HAP-1 (cell line): ENCODE results near the gene USP17L30.
"Not testable (repeated sequence)": the region's sequence is repeated elsewhere in the genome, so short reads cannot be mapped to it uniquely, and the experiment has no call there.

ENCODE experiments used
- DNase-seq, 2 experiments: peaks; one replicate each; pipeline ENCODE4 v3.0.0-alpha.2; 2016 to 2020; ENCODE audit warnings: low spot score in 2 of 2
- H3K27me3 ChIP-seq: fragments of 250-450 bp; sonication (Bioruptor Pico); 2 replicates; pipeline ENCODE4 v1.5.1; 2020; ENCODE audit warnings: low read depth, mild to moderate bottlenecking, moderate library complexity
- H3K36me3 ChIP-seq: fragments of 250-450 bp; sonication (Bioruptor Pico); replicated peaks from 2 replicates; pipeline ENCODE4 v1.5.1; 2020; ENCODE audit warnings: mild to moderate bottlenecking
- H3K4me1 ChIP-seq: fragments of 250-450 bp; sonication (Bioruptor Pico); 2 replicates; pipeline ENCODE4 v1.5.1; 2020; ENCODE audit warnings: mild to moderate bottlenecking
- H3K4me3 ChIP-seq: fragments of 250-450 bp; sonication (Bioruptor Pico); 2 replicates; pipeline ENCODE4 v1.5.1; 2020; ENCODE audit warnings: mild to moderate bottlenecking, moderate library complexity
- H3K9me3 ChIP-seq: fragments of 250-450 bp; sonication (Bioruptor Pico); 2 replicates; pipeline ENCODE4 v1.5.1; 2020; ENCODE audit warnings: mild to moderate bottlenecking, moderate library complexity
- in situ Hi-C: fragments of 300-500 bp; cut with MboI; formaldehyde crosslinking; loops from 3 replicates; pipeline ENCODE4 v1.14.3; 2020; ENCODE audit warnings: low sequenced_read_pairs, inconsistent platforms, mixed read lengths

Gene USP17L30, protein sequence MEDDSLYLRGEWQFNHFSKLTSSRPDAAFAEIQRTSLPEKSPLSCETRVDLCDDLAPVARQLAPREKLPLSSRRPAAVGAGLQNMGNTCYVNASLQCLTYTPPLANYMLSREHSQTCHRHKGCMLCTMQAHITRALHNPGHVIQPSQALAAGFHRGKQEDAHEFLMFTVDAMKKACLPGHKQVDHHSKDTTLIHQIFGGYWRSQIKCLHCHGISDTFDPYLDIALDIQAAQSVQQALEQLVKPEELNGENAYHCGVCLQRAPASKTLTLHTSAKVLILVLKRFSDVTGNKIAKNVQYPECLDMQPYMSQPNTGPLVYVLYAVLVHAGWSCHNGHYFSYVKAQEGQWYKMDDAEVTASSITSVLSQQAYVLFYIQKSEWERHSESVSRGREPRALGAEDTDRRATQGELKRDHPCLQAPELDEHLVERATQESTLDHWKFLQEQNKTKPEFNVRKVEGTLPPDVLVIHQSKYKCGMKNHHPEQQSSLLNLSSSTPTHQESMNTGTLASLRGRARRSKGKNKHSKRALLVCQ

GRCh38 chr4:9362829-9363228 lies at the start of gene USP17L30:
Gene USP17L30 (plus strand): TSS chr4:9363129. CDS start chr4:9363129, 0 bp downstream.
- H3K9me3 ChIP-seq, H3K36me3 ChIP-seq, H3K27me3 ChIP-seq, H3K4me1 ChIP-seq, H3K4me3 ChIP-seq, DNase-seq, in situ Hi-C loops: not testable (repeated sequence)

GRCh38 chr4:9324191-9324590 lies 38.7 kb upstream of the USP17L30 start:
- in situ Hi-C loops, DNase-seq, H3K36me3 ChIP-seq, H3K27me3 ChIP-seq, H3K4me3 ChIP-seq, H3K4me1 ChIP-seq, H3K9me3 ChIP-seq: not testable (repeated sequence)

- H3K27me3 ChIP-seq, H3K4me1 ChIP-seq, H3K9me3 ChIP-seq, H3K4me3 ChIP-seq, H3K36me3 ChIP-seq, DNase-seq, in situ Hi-C loops: not testable (repeated sequence)
These were observed 38.1 kb upstream of the USP17L30 start, which contains the start of gene USP17L24 for GRCh38 chr4:9324865-9325264. Gene USP17L24 (plus strand): TSS chr4:9325165. CDS start chr4:9325165, 0 bp downstream.

DNA sequence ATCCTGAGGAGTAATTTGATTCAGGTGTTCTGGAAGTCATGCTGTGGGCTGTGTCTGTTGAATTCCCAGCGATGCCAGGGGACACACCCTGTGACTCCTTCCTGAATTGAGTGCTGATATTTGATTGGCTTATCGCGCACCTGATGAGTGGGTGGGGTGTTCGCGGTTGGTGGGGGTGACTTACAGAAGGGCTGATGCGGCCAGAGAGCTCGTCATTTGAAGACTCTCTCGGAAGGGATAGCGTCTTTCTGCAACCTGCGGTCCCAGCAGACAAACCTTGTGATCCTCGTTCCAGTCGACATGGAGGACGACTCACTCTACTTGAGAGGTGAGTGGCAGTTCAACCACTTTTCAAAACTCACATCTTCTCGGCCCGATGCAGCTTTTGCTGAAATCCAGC lies 33.3 kb upstream of the USP17L30 start, which contains the start of gene USP17L25:
Gene USP17L25 (plus strand): TSS at position 301 of the 400 bp plus-strand sequence. CDS start 0 bp downstream, at position 301.
- H3K4me3 ChIP-seq, H3K4me1 ChIP-seq, in situ Hi-C loops, H3K27me3 ChIP-seq, DNase-seq, H3K36me3 ChIP-seq, H3K9me3 ChIP-seq: not testable (repeated sequence)

GRCh38 chr4:9334358-9334757 lies 28.6 kb upstream of the USP17L30 start, which contains the start of gene USP17L26:
Gene USP17L26 (plus strand): TSS chr4:9334658. CDS start chr4:9334658, 0 bp downstream.
- H3K36me3 ChIP-seq, H3K4me1 ChIP-seq, in situ Hi-C loops, DNase-seq, H3K27me3 ChIP-seq, H3K9me3 ChIP-seq, H3K4me3 ChIP-seq: not testable (repeated sequence)

- H3K36me3 ChIP-seq, in situ Hi-C loops, H3K27me3 ChIP-seq, H3K4me3 ChIP-seq, H3K9me3 ChIP-seq, H3K4me1 ChIP-seq, DNase-seq: not testable (repeated sequence)
These were observed 23.8 kb upstream of the USP17L30 start, which contains the start of gene USP17L5 for GRCh38 chr4:9339103-9339502. Gene USP17L5 (plus strand): TSS chr4:9339403. CDS start chr4:9339403, 0 bp downstream.

DNA sequence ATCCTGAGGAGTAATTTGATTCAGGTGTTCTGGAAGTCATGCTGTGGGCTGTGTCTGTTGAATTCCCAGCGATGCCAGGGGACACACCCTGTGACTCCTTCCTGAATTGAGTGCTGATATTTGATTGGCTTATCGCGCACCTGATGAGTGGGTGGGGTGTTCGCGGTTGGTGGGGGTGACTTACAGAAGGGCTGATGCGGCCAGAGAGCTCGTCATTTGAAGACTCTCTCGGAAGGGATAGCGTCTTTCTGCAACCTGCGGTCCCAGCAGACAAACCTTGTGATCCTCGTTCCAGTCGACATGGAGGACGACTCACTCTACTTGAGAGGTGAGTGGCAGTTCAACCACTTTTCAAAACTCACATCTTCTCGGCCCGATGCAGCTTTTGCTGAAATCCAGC lies 19.1 kb upstream of the USP17L30 start, which contains the start of gene USP17L27:
Gene USP17L27 (plus strand): TSS at position 301 of the 400 bp plus-strand sequence. CDS start 0 bp downstream, at position 301.
- H3K36me3 ChIP-seq, H3K4me1 ChIP-seq, H3K4me3 ChIP-seq, H3K27me3 ChIP-seq, DNase-seq, H3K9me3 ChIP-seq, in situ Hi-C loops: not testable (repeated sequence)

- H3K36me3 ChIP-seq, H3K4me3 ChIP-seq, H3K27me3 ChIP-seq, DNase-seq, H3K9me3 ChIP-seq, in situ Hi-C loops, H3K4me1 ChIP-seq: not testable (repeated sequence)
These were observed 14.3 kb upstream of the USP17L30 start, which contains the start of gene USP17L28 for GRCh38 chr4:9348593-9348992. Gene USP17L28 (plus strand): TSS chr4:9348893. CDS start chr4:9348893, 0 bp downstream.

- in situ Hi-C loops, H3K4me3 ChIP-seq, DNase-seq, H3K4me1 ChIP-seq, H3K27me3 ChIP-seq, H3K36me3 ChIP-seq, H3K9me3 ChIP-seq: not testable (repeated sequence)
These were observed 12.1 kb upstream of the USP17L30 start for GRCh38 chr4:9350866-9351265.

DNA sequence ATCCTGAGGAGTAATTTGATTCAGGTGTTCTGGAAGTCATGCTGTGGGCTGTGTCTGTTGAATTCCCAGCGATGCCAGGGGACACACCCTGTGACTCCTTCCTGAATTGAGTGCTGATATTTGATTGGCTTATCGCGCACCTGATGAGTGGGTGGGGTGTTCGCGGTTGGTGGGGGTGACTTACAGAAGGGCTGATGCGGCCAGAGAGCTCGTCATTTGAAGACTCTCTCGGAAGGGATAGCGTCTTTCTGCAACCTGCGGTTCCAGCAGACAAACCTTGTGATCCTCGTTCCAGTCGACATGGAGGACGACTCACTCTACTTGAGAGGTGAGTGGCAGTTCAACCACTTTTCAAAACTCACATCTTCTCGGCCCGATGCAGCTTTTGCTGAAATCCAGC lies 9.6 kb upstream of the USP17L30 start, which contains the start of gene USP17L29:
Gene USP17L29 (plus strand): TSS at position 301 of the 400 bp plus-strand sequence. CDS start 0 bp downstream, at position 301.
- H3K9me3 ChIP-seq, in situ Hi-C loops: not testable (repeated sequence)

DNA sequence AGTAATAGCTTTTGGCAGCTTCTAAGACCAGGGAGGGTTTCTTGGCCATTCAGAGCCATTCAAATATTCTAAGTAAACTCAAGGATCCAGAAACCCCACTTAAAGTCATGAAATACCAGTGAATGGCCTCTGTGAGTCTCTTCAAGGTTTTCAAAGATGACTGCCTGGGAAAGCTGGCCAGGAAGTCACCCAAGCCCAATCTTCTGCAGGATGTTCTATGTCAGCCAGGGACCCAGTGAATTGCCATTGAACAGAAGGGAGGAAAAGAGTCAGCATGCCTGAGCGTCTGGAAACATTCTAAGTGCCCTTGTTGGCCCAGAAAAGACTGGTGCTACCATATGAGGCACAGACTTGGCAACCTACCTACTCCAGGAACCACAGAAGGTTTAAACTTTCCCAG lies 17.0 kb downstream of the USP17L30 start:
- H3K27me3 ChIP-seq, in situ Hi-C loops: not testable (repeated sequence)

More for the DNA sequence above, 9.6 kb upstream of the USP17L30 start, which contains the start of gene USP17L29:
- H3K4me1 ChIP-seq, DNase-seq, H3K27me3 ChIP-seq, H3K36me3 ChIP-seq, H3K4me3 ChIP-seq: not testable (repeated sequence)

DNA sequence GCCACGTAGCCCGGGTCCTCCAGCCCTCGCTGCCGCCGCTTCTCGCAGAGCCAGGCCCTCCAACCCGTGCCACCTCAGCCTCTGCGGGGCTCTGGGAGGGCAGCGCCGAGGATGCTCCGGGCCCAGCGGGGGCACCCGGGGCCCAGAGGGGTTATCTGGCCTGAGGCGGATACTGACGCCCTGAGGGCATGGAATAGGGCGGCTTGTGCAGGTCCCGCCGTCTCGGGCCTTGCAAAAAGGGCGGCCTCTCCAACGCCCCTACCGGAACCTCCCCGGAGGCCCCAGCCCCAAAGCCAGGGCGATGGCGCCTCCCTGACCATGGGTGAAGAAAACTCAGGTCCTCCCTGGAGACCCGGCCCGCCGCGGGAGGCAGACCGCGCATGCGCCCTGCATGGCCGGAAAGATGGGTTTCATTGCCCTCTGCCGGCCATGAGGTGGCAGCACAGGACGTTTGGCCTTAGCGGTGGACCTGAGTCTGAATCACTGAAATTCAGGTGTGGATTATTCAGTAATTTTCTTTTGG lies 18.1 kb downstream of the USP17L30 start:
- H3K27me3 ChIP-seq, H3K4me1 ChIP-seq, in situ Hi-C loops, H3K9me3 ChIP-seq, H3K36me3 ChIP-seq: not testable (repeated sequence)
- peak in 1 of 2 experiments; percentile 72 for DNase-seq
- H3K4me3 ChIP-seq: 0 out of 2 replicates have a peak overlapping the region, but pooled peaks have one; percentile 12

More for the DNA sequence above, 17.0 kb downstream of the USP17L30 start:
- H3K4me1 ChIP-seq, H3K9me3 ChIP-seq, H3K4me3 ChIP-seq, H3K36me3 ChIP-seq, DNase-seq: not testable (repeated sequence)

DNA sequence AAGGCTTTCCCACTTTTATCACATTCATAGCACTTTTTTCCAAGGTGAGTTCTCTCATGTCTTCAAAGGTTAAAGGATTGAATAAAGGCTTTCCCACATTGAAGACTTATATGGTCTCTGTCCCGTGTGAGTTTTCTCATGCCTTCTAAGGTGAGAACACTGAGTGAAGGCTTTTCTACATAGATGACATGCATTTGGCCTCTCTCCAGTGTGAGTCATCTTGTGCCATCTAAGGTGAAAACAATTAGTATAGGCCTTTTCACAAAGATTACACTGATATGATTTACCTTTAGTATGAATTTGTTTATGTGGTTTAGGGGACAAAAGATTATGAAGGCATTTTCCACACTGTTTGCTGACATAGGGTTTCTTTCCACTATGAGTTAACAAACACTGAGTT lies 21.2 kb downstream of the USP17L30 start:
- in situ Hi-C loops: no loop called here
- Histone ChIP-seq H3K27me3 (no peaks in the 10 kb centered on the region), H3K9me3 (no peaks in the 10 kb centered on the region), H3K36me3 (no peaks in the 10 kb centered on the region), H3K4me1 (no peaks in the 10 kb centered on the region), H3K4me3 (no peak overlapping the region)
- DNase-seq: no peak

DNA sequence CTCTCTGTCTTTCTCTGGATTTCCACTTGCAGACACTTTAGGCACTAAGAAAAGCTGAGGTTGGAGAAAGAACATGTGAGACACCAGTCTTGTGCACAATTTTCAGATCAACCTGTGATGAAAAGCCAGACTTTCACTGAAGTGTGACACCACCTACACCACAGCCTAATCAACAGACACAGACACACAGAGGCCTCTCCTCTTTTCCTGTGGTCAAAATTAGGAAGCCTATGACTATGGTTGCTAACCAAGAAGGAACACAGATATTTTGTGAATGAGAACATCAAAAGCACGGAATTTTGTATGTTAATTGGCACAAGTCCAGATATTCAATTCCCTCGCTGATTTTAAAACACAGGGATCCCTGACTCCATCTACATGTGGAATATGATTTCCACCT lies 26.1 kb downstream of the USP17L30 start:
- H3K9me3 ChIP-seq, H3K27me3 ChIP-seq, H3K4me1 ChIP-seq, H3K4me3 ChIP-seq, in situ Hi-C loops, H3K36me3 ChIP-seq, DNase-seq: not testable (repeated sequence)
